ENCODE data around the gene PTPN14.
A peak's percentile ranks its signal among the peaks of the same experiment; 100 is the strongest.

Gene PTPN14

GRCh38 chr1:214445199-214445598, 106.2 kb downstream of the PTPN14 start:
- TF ChIP-seq CTCF (IDR thresholded peaks at IDR 0.05; ENCODE audit: unreplicated experiment in 3 of 3), result no peak
- Mint-ChIP-seq H3K4me1 (peaks cover 50% of the 10 kb centered on the region), H3K36me3 (ENCODE audit: low read depth) (peaks cover 11% of the 10 kb centered on the region), H3K27ac (peak overlapping the region in 2 of 3 experiments; percentile 66 to 96), H3K27me3 (ENCODE audit: low read depth) (no peaks in the 10 kb centered on the region), H3K9me3 (peaks cover 2% of the 10 kb centered on the region), H3K4me3 (no peak overlapping the region)

- no peak for TF ChIP-seq CTCF (IDR thresholded peaks at IDR 0.05; ENCODE audit: unreplicated experiment in 3 of 3)
- Mint-ChIP-seq H3K4me3 (no peak overlapping the region), H3K27ac (peak overlapping the region; percentile 39 to 66 (median 63)), H3K27me3 (ENCODE audit: low read depth) (no peaks in the 10 kb centered on the region), H3K4me1 (peaks cover 58% of the 10 kb centered on the region), H3K36me3 (ENCODE audit: low read depth) (peaks cover 10% of the 10 kb centered on the region), H3K9me3 (peaks cover 2% of the 10 kb centered on the region)
Measured at GRCh38 chr1:214444182-214444939, 107.0 kb downstream of the PTPN14 start.

GRCh38 chr1:214441119-214441518, 110.3 kb downstream of the PTPN14 start:
- H3K4me3 Mint-ChIP-seq, result no peak overlapping the region
- no peak for TF ChIP-seq CTCF (IDR thresholded peaks at IDR 0.05; ENCODE audit: unreplicated experiment in 3 of 3)
- peaks cover 43% of the 10 kb centered on the region for H3K4me1 Mint-ChIP-seq

GRCh38 chr1:214440219-214440965, 111.0 kb downstream of the PTPN14 start:
- H3K4me1 Mint-ChIP-seq, result peaks cover 36% of the 10 kb centered on the region

More at GRCh38 chr1:214441119-214441518, 110.3 kb downstream of the PTPN14 start:
- Mint-ChIP-seq H3K27me3 (ENCODE audit: low read depth) (no peaks in the 10 kb centered on the region), H3K9me3 (no peaks in the 10 kb centered on the region), H3K27ac (peak overlapping the region in 1 of 3 experiments; percentile 65), H3K36me3 (ENCODE audit: low read depth) (peaks cover under 1% of the 10 kb centered on the region)

GRCh38 chr1:214439352-214440119, 111.9 kb downstream of the PTPN14 start:
- peak overlapping the region in 2 of 3 experiments; percentile 0 to 68 for H3K27ac Mint-ChIP-seq
- H3K4me1 Mint-ChIP-seq, result peaks cover 29% of the 10 kb centered on the region
- H3K27me3 Mint-ChIP-seq (ENCODE audit: low read depth), result no peaks in the 10 kb centered on the region
- no peaks in the 10 kb centered on the region for H3K9me3 Mint-ChIP-seq
- TF ChIP-seq CTCF (IDR thresholded peaks at IDR 0.05; ENCODE audit: unreplicated experiment in 3 of 3), result no peak
- H3K36me3 Mint-ChIP-seq (ENCODE audit: low read depth), result peaks cover 3% of the 10 kb centered on the region
- peak overlapping the region in 1 of 3 experiments; percentile 9 for H3K4me3 Mint-ChIP-seq

More at GRCh38 chr1:214440219-214440965, 111.0 kb downstream of the PTPN14 start:
- TF ChIP-seq CTCF (IDR thresholded peaks at IDR 0.05; ENCODE audit: unreplicated experiment in 3 of 3), result no peak
- H3K36me3 Mint-ChIP-seq (ENCODE audit: low read depth), result peaks cover 3% of the 10 kb centered on the region
- peak overlapping the region in 1 of 3 experiments; percentile 68 for H3K27ac Mint-ChIP-seq
- H3K27me3 Mint-ChIP-seq (ENCODE audit: low read depth), result no peaks in the 10 kb centered on the region
- H3K9me3 Mint-ChIP-seq, result no peaks in the 10 kb centered on the region
- no peak overlapping the region for H3K4me3 Mint-ChIP-seq

Measured in nephron (organoid).